Fibroblast of lung (primary cell): ENCODE results near the gene TBC1D5.

Experiments
- EZH2 ChIP-seq: IDR thresholded peaks from 2 replicates; pipeline ENCODE4 v1.5.1; 2012; ENCODE audit warnings: low read length, control low read depth, mild to moderate bottlenecking; ENCODE audit errors: missing control alignments
- TF ChIP-seq, protein P1 (sequence below), 2 donors: IDR thresholded peaks in 1 of 2; conservative IDR thresholded peaks in 1 of 2; 1 replicate in 1 of 2; 2 replicates in 1 of 2; pipeline ENCODE4 v1.5.1; 2011 to 2012; ENCODE audit warnings: low read length in 2 of 2, control low read depth in 1 of 2, inconsistent platforms in 1 of 2, low read depth in 1 of 2, mild to moderate bottlenecking in 1 of 2

DNA sequence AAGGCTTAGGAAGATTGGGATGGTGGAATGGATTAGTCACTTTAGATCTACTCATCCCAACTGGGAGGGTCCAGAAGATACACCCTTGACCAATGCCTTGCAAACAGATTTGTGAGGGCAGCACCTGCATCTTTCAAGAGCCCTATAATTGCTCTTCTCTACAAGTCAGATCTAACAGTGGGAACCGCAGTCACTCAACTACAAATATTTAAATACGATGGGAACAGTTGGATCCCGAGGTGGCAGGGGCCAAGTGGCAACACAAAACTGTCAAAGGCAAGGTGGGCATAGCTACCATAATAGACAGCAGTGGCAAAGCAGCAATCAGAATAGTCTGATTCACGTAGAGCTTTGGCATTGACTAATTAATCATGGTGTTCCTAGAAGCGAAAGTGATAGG, 152.0 kb downstream of the TBC1D5 start:
- TF ChIP-seq, protein P1, sequence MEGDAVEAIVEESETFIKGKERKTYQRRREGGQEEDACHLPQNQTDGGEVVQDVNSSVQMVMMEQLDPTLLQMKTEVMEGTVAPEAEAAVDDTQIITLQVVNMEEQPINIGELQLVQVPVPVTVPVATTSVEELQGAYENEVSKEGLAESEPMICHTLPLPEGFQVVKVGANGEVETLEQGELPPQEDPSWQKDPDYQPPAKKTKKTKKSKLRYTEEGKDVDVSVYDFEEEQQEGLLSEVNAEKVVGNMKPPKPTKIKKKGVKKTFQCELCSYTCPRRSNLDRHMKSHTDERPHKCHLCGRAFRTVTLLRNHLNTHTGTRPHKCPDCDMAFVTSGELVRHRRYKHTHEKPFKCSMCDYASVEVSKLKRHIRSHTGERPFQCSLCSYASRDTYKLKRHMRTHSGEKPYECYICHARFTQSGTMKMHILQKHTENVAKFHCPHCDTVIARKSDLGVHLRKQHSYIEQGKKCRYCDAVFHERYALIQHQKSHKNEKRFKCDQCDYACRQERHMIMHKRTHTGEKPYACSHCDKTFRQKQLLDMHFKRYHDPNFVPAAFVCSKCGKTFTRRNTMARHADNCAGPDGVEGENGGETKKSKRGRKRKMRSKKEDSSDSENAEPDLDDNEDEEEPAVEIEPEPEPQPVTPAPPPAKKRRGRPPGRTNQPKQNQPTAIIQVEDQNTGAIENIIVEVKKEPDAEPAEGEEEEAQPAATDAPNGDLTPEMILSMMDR (conservative IDR thresholded peaks at IDR 0.05 in 1 of 2, IDR thresholded peaks at IDR 0.05 in 1 of 2; ENCODE audit: low read depth in 1 of 2, low read length in 2 of 2) = no peak
- no peak for TF ChIP-seq EZH2
